HG02970 (cell line): ENCODE results near the gene CAPN2.

ENCODE experiments used
- ATAC-seq: cut with Tn5 transposase; IDR thresholded peaks from one replicate; pipeline ENCODE4 v1.9.1; 2021; ENCODE audit warnings: mild to moderate bottlenecking, moderate library complexity, moderate number of reproducible peaks; ENCODE audit not compliant: unreplicated experiment, low FRiP score

Gene CAPN2

GRCh38 chr1:223712194-223712849 lies at the start of gene CAPN2:
TSS of gene CAPN2 (plus strand) at chr1:223712539. CDS start at chr1:223712641, 102 bp downstream.
- ATAC-seq, result peak; percentile 44

- no peak for ATAC-seq
Measured at GRCh38 chr1:223662943-223663342, 49.4 kb upstream of the CAPN2 start.

GRCh38 chr1:223664106-223664505 lies 48.2 kb upstream of the CAPN2 start:
- ATAC-seq, result no peak

- ATAC-seq, result no peak
Measured at GRCh38 chr1:223665592-223666312, 46.6 kb upstream of the CAPN2 start, which contains the start of gene CAPN8. TSS of gene CAPN8 (minus strand) at chr1:223665701. CDS start at chr1:223665646, 55 bp downstream.

GRCh38 chr1:223667484-223668182 lies 44.7 kb upstream of the CAPN2 start:
- ATAC-seq, result no peak

GRCh38 chr1:223669003-223669795 lies 43.1 kb upstream of the CAPN2 start:
- ATAC-seq, result no peak

- no peak for ATAC-seq
Measured at GRCh38 chr1:223670458-223671159, 41.7 kb upstream of the CAPN2 start.

GRCh38 chr1:223674119-223674890 lies 38.0 kb upstream of the CAPN2 start:
- no peak for ATAC-seq

- ATAC-seq, result no peak
Measured at GRCh38 chr1:223678841-223679240, 33.5 kb upstream of the CAPN2 start.

GRCh38 chr1:223680188-223680587 lies 32.2 kb upstream of the CAPN2 start:
- no peak for ATAC-seq

GRCh38 chr1:223682502-223682901 lies 29.8 kb upstream of the CAPN2 start:
- ATAC-seq, result no peak

- ATAC-seq, result no peak
Measured at GRCh38 chr1:223683586-223684487, 28.5 kb upstream of the CAPN2 start.

- no peak for ATAC-seq
Measured at GRCh38 chr1:223684488-223684792, 27.9 kb upstream of the CAPN2 start.

GRCh38 chr1:223691121-223691520 lies 21.2 kb upstream of the CAPN2 start:
- ATAC-seq, result no peak

GRCh38 chr1:223695014-223695548 lies 17.3 kb upstream of the CAPN2 start:
- no peak for ATAC-seq

- ATAC-seq, result no peak
Measured at GRCh38 chr1:223695941-223696340, 16.4 kb upstream of the CAPN2 start.

GRCh38 chr1:223700388-223700918 lies 11.9 kb upstream of the CAPN2 start:
- ATAC-seq, result no peak
